ENCODE results near the gene PLEK. TPM values are rescaled to one million over a fixed set of nuclear protein-coding genes. Genes with fewer than 3 reads are reported as not detected.
A peak's percentile ranks its signal among the peaks of the same experiment; 100 is the strongest.

PLEK gene
- total and polyA plus RNA-seq, 3 donors from 2014 or later = 1.7 to 9.2 (median 2.4) TPM

DNA sequence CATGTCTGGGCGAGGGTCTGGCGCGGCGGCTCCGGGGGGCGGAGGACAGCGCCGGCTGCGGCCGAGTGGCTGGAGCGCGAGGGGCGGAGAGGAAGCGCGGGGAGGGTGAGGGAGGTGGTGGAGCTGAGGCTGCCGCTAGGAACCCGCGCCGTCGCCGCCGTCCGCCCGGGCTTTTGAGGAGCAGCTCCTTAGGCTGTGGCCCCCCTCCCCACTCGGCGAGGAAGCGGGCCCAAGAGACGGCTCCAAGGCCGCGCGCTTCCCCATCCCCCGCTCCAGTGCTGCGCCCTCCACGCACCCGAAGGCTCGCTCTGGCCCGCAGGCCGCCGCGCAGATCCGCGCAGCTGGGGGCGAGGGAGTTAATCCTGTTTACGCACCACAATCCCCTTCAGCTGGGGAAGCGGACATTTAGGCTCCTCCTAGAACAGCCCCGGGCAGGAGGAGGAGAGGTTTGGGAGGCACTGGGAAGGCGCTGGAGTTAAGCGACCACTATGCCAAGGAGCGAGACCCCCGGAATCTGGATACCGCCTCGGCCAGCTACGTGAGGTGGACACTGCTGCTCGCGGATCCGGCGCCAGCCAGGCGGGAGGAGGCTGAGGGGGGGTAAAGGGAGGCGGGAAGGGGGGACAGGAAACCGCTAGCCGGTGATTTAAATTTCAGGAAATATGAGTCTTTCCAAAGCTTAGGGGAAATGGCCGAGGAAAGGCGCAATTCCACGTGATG lies 45.5 kb upstream of the PLEK start, which contains the start of gene CNRIP1:
CNRIP1 (minus strand) TSS at position 552 of the 720 bp plus-strand sequence; CDS start at position 3, 549 bp downstream.
- Histone ChIP-seq H3K27ac (peak within 1 kb of the TSS; percentile 89 to 94), H3K36me3 (ENCODE audit: low read depth, missing control alignments) (no peaks in the 10 kb centered on the region), H3K27me3 (no peaks in the 10 kb centered on the region), H3K9me3 (no peaks in the 10 kb centered on the region), H3K4me3 (peak within 1 kb of the TSS; percentile 77 to 88), H3K4me1 (peaks cover 3% of the 10 kb centered on the region)
- TF ChIP-seq CTCF (IDR thresholded peaks at IDR 0.05) (no peak), POLR2A (IDR thresholded peaks at IDR 0.05) (no peak)
- WGBS, 2 donors = 0 to 2% methylated on average over 17 to 64 of the region's 64 CpGs
- DNase-seq = peak; percentile 74
- intact Hi-C loops (cut with DNase I; ENCODE audit: low total_unique reads) = no loop called here

- no peak for TF ChIP-seq POLR2A (IDR thresholded peaks at IDR 0.05)
- no peak for TF ChIP-seq CTCF (IDR thresholded peaks at IDR 0.05)
These were observed 44.9 kb upstream of the PLEK start for GRCh38 chr2:68320118-68320641.

GRCh38 chr2:68325056-68325455 lies 40.0 kb upstream of the PLEK start:
- TF ChIP-seq CTCF (IDR thresholded peaks at IDR 0.05) (no peak), POLR2A (IDR thresholded peaks at IDR 0.05) (no peak)
- Histone ChIP-seq H3K4me3 (no peak overlapping the region), H3K27ac (no peak overlapping the region), H3K36me3 (ENCODE audit: low read depth, missing control alignments) (no peaks in the 10 kb centered on the region), H3K4me1 (peaks cover 3% of the 10 kb centered on the region), H3K9me3 (no peaks in the 10 kb centered on the region), H3K27me3 (no peaks in the 10 kb centered on the region)
- no peak for DNase-seq
- WGBS, 2 donors = 87 to 99% methylated on average over 3 of the region's 3 CpGs
- intact Hi-C loops (cut with DNase I; ENCODE audit: low total_unique reads) = no loop called here

More at GRCh38 chr2:68320118-68320641, 44.9 kb upstream of the PLEK start:
- Histone ChIP-seq H3K27me3 (no peaks in the 10 kb centered on the region), H3K9me3 (no peaks in the 10 kb centered on the region), H3K4me1 (peaks cover 3% of the 10 kb centered on the region), H3K4me3 (peak overlapping the region; percentile 77 to 88), H3K27ac (peak overlapping the region; percentile 89 to 94), H3K36me3 (ENCODE audit: low read depth, missing control alignments) (no peaks in the 10 kb centered on the region)
- intact Hi-C loops (cut with DNase I; ENCODE audit: low total_unique reads) = no loop called here
- WGBS, 2 donors = 4 to 5% methylated on average over 11 of the region's 11 CpGs
- DNase-seq = no peak

GRCh38 chr2:68328901-68329300 lies 36.2 kb upstream of the PLEK start:
- H3K4me3 ChIP-seq = no peak overlapping the region
- intact Hi-C loops (cut with DNase I; ENCODE audit: low total_unique reads) = no loop called here
- 66 to 86% methylated on average over 5 of the region's 5 CpGs for WGBS, 2 donors
- H3K9me3 ChIP-seq = no peaks in the 10 kb centered on the region
- TF ChIP-seq POLR2A (IDR thresholded peaks at IDR 0.05) = no peak
- TF ChIP-seq CTCF (IDR thresholded peaks at IDR 0.05) = no peak
- no peak overlapping the region for H3K27ac ChIP-seq
- H3K27me3 ChIP-seq = no peaks in the 10 kb centered on the region
- DNase-seq = no peak
- H3K36me3 ChIP-seq (ENCODE audit: low read depth, missing control alignments) = no peaks in the 10 kb centered on the region
- no peaks in the 10 kb centered on the region for H3K4me1 ChIP-seq
